HG03469 (cell line): ENCODE data around the gene FILIP1L.

ENCODE experiments used
- ATAC-seq: cut with Tn5 transposase; IDR thresholded peaks from one replicate; pipeline ENCODE4 v1.9.1; 2021; ENCODE audit warnings: mild to moderate bottlenecking, moderate library complexity, moderate number of reproducible peaks; ENCODE audit not compliant: unreplicated experiment

The FILIP1L gene

GRCh38 chr3:100019719-100020118, 94.6 kb downstream of the FILIP1L start:
- no peak for ATAC-seq

GRCh38 chr3:100018806-100019205, 95.5 kb downstream of the FILIP1L start:
- ATAC-seq = no peak

GRCh38 chr3:100010087-100010417, 104.2 kb downstream of the FILIP1L start:
- ATAC-seq = no peak

GRCh38 chr3:100009276-100010086, 104.8 kb downstream of the FILIP1L start:
- no peak for ATAC-seq

- ATAC-seq = no peak
Measured at GRCh38 chr3:100008081-100008698, 106.1 kb downstream of the FILIP1L start.

GRCh38 chr3:100007313-100007712, 107.0 kb downstream of the FILIP1L start:
- ATAC-seq = no peak

- ATAC-seq = no peak
Measured at GRCh38 chr3:100006570-100007271, 107.6 kb downstream of the FILIP1L start.

- no peak for ATAC-seq
Measured at GRCh38 chr3:100005665-100006393, 108.5 kb downstream of the FILIP1L start.

- no peak for ATAC-seq
Measured at GRCh38 chr3:100004931-100005330, 109.4 kb downstream of the FILIP1L start.

GRCh38 chr3:100003609-100004503, 110.4 kb downstream of the FILIP1L start:
- no peak for ATAC-seq

- ATAC-seq = no peak
Measured at GRCh38 chr3:100002599-100003350, 111.5 kb downstream of the FILIP1L start.

- no peak for ATAC-seq
Measured at GRCh38 chr3:100001526-100002270, 112.6 kb downstream of the FILIP1L start.

- ATAC-seq = no peak
Measured at GRCh38 chr3:100001083-100001482, 113.2 kb downstream of the FILIP1L start.

- no peak for ATAC-seq
Measured at GRCh38 chr3:99999536-99999935, 114.8 kb downstream of the FILIP1L start.

GRCh38 chr3:99997293-99997692, 117.0 kb downstream of the FILIP1L start:
- no peak for ATAC-seq

- ATAC-seq = no peak
Measured at GRCh38 chr3:99990179-99990578, 124.1 kb downstream of the FILIP1L start.

- no peak for ATAC-seq
Measured at GRCh38 chr3:99984668-99985067, 129.6 kb downstream of the FILIP1L start.

GRCh38 chr3:99984139-99984538, 130.2 kb downstream of the FILIP1L start:
- ATAC-seq = no peak

- no peak for ATAC-seq
Measured at GRCh38 chr3:99982650-99983049, 131.7 kb downstream of the FILIP1L start.
